Neural crest cell (in vitro differentiated cells): ENCODE data around the gene DDX39B. TPM values are rescaled to one million over a fixed set of nuclear protein-coding genes. Genes with fewer than 3 reads are reported as not detected.
A peak's percentile ranks its signal among the peaks of the same experiment; 100 is the strongest.
"Not testable (repeated sequence)": the region's sequence is repeated elsewhere in the genome, so short reads cannot be mapped to it uniquely, and the experiment has no call there.

ENCODE experiments used
- DNase-seq: peaks from one replicate; pipeline ENCODE4 v3.0.0; 2021; ENCODE audit warnings: low read depth, mixed read lengths, low spot score
- H3K27ac Mint-ChIP-seq: one replicate; pipeline ENCODE4 v1.8.0; 2021; ENCODE audit warnings: mild to moderate bottlenecking, mixed read lengths; ENCODE audit not compliant: unreplicated experiment
- H3K27me3 Mint-ChIP-seq: 2 replicates; pipeline ENCODE4 v1.8.0; 2021; ENCODE audit warnings: low read depth, mild to moderate bottlenecking, mixed read lengths
- H3K36me3 Mint-ChIP-seq: 2 replicates; pipeline ENCODE4 v1.8.0; 2021; ENCODE audit warnings: low read depth, mild to moderate bottlenecking, mixed read lengths
- H3K4me1 Mint-ChIP-seq: 2 replicates; pipeline ENCODE4 v1.8.0; 2021; ENCODE audit warnings: mixed read lengths
- H3K4me3 Mint-ChIP-seq: one replicate; pipeline ENCODE4 v1.8.0; 2021; ENCODE audit warnings: mild to moderate bottlenecking, mixed read lengths
- H3K9me3 Mint-ChIP-seq: 2 replicates; pipeline ENCODE4 v1.8.0; 2021; ENCODE audit warnings: mixed read lengths
- total RNA-seq: library from RNA; stranded (reverse); gene quantifications from 2 replicates; pipeline ENCODE4 v1.2.1, GENCODE V29; 2021
- TF ChIP-seq, protein P1 (sequence below): fragments of 200-600 bp; sonication (generic); conservative IDR thresholded peaks from 2 replicates; pipeline ENCODE4 v1.5.0; 2021; ENCODE audit warnings: antibody characterized with exemption, mild to moderate bottlenecking

The DDX39B gene
- total RNA-seq, 1 donor from 2014 or later: 881 TPM

DNA sequence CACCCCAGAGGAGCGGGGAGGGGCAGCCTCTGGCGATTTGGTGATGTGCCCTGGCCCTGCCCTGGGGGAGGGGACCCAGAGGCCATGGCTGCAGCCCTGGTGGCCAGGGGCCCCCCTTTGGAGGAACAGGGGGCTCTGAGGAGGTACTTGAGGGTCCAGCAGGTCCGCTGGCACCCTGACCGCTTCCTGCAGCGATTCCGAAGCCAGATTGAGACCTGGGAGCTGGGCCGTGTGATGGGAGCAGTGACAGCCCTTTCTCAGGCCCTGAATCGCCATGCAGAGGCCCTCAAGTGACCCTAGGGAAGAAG is 16.5 kb upstream of the DDX39B start:
- no peak overlapping the region for H3K4me3 Mint-ChIP-seq
- peaks cover 18% of the 10 kb centered on the region for H3K4me1 Mint-ChIP-seq
- no peak overlapping the region for H3K27ac Mint-ChIP-seq
- DNase-seq: no peak
- TF ChIP-seq, protein P1, sequence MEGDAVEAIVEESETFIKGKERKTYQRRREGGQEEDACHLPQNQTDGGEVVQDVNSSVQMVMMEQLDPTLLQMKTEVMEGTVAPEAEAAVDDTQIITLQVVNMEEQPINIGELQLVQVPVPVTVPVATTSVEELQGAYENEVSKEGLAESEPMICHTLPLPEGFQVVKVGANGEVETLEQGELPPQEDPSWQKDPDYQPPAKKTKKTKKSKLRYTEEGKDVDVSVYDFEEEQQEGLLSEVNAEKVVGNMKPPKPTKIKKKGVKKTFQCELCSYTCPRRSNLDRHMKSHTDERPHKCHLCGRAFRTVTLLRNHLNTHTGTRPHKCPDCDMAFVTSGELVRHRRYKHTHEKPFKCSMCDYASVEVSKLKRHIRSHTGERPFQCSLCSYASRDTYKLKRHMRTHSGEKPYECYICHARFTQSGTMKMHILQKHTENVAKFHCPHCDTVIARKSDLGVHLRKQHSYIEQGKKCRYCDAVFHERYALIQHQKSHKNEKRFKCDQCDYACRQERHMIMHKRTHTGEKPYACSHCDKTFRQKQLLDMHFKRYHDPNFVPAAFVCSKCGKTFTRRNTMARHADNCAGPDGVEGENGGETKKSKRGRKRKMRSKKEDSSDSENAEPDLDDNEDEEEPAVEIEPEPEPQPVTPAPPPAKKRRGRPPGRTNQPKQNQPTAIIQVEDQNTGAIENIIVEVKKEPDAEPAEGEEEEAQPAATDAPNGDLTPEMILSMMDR: no peak
- no peaks in the 10 kb centered on the region for H3K27me3 Mint-ChIP-seq
- H3K36me3 Mint-ChIP-seq: peaks cover 16% of the 10 kb centered on the region
- no peaks in the 10 kb centered on the region for H3K9me3 Mint-ChIP-seq

DNA sequence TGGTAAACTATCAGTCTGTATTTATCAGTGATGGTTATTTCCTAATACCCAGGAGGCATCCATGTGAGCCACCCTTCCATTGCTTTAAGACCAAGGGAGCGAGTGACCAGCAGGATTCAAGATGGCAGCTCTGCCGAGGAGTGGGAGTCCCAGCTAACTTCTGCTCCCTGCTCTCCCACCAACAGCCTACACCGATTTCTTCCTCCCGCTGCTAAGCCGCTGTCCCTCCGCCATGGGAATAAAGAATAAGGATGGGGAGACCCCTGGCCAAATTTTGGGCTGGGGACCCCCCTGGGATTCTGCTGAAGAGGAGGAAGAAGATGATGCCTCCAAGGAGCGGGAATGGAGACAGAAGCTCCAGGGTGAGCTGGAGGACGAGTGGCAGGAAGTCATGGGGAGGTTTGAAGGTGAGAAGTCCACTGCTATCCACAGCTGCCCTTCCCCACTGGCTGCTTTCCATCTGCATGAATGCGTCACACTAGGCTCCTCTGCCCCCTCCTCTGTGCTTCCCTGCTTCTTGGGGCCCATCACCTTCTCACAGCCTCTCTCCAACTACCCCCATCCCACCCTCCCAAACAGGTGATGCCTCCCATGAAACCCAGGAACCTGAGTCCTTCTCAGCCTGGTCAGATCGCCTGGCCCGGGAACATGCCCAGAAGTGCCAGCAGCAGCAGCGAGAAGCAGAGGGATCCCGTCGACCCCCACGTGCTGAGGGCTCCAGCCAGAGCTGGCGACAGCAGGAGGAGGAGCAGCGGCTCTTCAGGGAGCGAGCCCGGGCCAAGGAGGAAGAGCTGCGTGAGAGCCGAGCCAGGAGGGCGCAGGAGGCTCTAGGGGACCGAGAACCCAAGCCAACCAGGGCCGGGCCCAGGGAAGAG is 15.9 kb upstream of the DDX39B start:
- TF ChIP-seq, protein P1: no peak
- peaks cover 18% of the 10 kb centered on the region for H3K4me1 Mint-ChIP-seq

DNA sequence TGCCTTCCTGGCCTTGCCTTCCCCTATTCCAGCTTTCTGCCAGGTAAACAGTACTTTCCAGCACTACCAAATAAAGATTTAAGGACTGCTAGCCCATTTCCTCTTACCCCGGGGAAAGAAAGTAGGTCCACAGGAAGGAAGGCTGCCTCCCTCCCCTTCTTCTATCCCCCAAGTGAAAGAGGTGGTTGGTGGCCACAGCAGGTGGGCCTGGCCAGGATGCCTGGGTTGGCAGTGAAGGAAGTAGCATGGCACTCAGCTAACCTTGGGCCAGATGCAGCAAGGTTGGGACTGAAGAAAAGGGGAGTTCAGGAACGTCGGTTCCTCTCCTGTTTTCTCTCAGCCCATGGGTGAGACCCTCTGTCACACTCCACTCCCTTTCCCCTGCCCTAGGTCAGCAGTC is 14.5 kb upstream of the DDX39B start:
- H3K27ac Mint-ChIP-seq: no peak overlapping the region
- peaks cover 11% of the 10 kb centered on the region for H3K36me3 Mint-ChIP-seq
- no peak overlapping the region for H3K4me3 Mint-ChIP-seq
- peaks cover 18% of the 10 kb centered on the region for H3K4me1 Mint-ChIP-seq
- H3K27me3 Mint-ChIP-seq: no peaks in the 10 kb centered on the region
- no peaks in the 10 kb centered on the region for H3K9me3 Mint-ChIP-seq
- no peak for DNase-seq
- TF ChIP-seq, protein P1: no peak

More for the DNA sequence above, 15.9 kb upstream of the DDX39B start:
- Mint-ChIP-seq H3K36me3 (peaks cover 16% of the 10 kb centered on the region), H3K27ac (no peak overlapping the region), H3K9me3 (no peaks in the 10 kb centered on the region), H3K4me3 (no peak overlapping the region), H3K27me3 (no peaks in the 10 kb centered on the region)
- DNase-seq: no peak

DNA sequence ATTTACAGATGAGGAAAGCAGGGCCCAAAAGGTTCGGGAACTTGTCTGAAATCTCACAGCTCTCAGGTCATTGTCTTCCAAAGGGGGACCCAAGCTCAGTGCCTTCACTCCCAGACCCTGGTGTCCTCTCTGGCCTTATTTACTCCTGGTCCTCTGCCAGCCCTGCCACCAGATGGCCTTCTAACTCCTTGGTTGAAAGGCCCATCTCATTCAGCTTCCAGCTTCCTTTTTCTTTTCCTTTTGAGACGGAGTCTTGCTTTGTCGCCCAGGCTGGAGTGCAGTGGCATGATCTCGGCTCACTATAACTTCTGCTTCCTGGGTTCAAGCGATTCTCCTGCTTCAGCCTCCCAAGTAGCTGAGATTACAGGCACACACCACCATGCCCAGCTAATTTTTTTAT is 9.6 kb upstream of the DDX39B start:
- not testable (repeated sequence) for H3K36me3 Mint-ChIP-seq, DNase-seq, H3K27ac Mint-ChIP-seq, H3K9me3 Mint-ChIP-seq, H3K27me3 Mint-ChIP-seq
- TF ChIP-seq, protein P1: peak; percentile 52
- Mint-ChIP-seq H3K4me1 (peaks cover 27% of the 10 kb centered on the region), H3K4me3 (peak overlapping the region; percentile 54)

DNA sequence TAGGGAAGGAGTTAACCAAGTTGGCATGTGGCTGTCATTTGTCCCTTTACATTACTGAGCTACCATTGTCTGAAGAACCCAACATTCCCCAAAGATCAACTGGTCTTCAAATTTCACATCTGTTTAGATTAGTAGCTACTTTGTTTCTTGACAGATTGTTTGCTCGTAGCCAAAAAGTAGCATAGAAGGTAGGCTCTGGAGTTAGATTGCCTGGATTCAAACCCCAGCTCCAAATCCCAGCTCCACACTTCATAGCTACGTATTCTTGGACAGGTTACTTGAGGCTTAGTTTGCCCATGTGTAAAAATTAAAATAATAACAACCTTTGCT is 6.7 kb upstream of the DDX39B start:
- Mint-ChIP-seq H3K36me3 (no peaks in the 10 kb centered on the region), H3K27me3 (no peaks in the 10 kb centered on the region), H3K9me3 (no peaks in the 10 kb centered on the region), H3K4me3 (peak overlapping the region; percentile 63), H3K4me1 (peaks cover 36% of the 10 kb centered on the region), H3K27ac (no peak overlapping the region)
- DNase-seq: no peak
- TF ChIP-seq, protein P1: no peak
